ENCODE measurements around the gene LONRF2. TPM values are rescaled to one million over a fixed set of nuclear protein-coding genes. Genes with fewer than 3 reads are reported as not detected.

Gene LONRF2
- total RNA-seq, 1 donor from 2014 or later = 7.6 TPM

Other genes starting within 250 kb of the LONRF2 start
- 7.1 TPM for gene AFF3, start 179.9 kb downstream of the LONRF2 start, total RNA-seq
- 4.9 TPM for gene CHST10, start 95.2 kb upstream of the LONRF2 start, total RNA-seq
- not detected for gene NMS, start 148.0 kb upstream of the LONRF2 start, total RNA-seq
- gene PDCL3, start 240.5 kb upstream of the LONRF2 start, total RNA-seq = 8.1 TPM